GM21360 (cell line): Measurements from ENCODE around the gene NTN1.

Experiments
- ATAC-seq: cut with Tn5 transposase; IDR thresholded peaks from one replicate; pipeline ENCODE4 v1.9.1; 2021; ENCODE audit warnings: mild to moderate bottlenecking, moderate library complexity; ENCODE audit not compliant: unreplicated experiment

The NTN1 gene

DNA sequence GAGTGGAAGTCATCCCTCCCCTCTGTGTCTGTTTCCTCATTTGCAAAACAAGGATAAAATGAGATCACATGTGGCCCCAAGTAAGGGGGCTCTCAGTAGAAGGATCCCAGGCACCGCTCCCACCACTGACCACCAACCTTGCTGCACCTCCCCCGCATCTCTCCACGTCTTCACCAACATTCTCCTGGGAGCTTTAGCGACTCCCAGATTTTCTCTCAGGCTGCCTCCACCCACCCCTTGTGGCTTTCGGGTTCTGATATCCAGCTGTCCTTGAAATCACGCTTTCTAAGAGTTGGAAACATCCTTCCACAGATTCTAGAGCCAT is 16.4 kb upstream of the NTN1 start:
- no peak for ATAC-seq

DNA sequence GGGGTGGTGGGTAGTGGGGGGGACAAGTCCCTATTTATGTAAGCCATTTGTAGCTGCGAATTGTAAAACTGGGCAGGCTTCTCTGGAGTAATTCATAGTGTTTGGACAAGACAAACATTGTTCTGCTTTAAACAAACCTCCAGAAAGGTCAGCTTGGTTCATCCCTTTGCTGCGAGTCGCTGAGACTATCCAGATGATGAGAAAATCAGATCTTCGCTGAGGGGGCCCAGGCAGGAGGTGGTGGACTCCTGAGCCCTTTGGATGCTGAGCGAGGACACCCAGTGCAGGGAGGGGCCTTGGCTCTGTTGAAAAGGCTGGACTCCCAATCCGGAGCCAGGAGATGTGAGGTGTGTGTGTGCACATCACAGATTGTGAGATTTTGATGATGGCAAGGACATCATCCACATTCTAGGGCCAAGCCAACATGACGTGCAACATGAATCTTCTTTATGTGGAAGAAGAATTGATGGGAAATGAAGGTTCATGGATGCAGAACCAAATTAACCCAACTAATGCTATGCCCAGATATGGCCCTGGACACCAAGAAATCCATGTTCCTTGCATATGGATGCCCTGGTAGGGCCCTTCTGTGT is 15.0 kb upstream of the NTN1 start:
- no peak for ATAC-seq

DNA sequence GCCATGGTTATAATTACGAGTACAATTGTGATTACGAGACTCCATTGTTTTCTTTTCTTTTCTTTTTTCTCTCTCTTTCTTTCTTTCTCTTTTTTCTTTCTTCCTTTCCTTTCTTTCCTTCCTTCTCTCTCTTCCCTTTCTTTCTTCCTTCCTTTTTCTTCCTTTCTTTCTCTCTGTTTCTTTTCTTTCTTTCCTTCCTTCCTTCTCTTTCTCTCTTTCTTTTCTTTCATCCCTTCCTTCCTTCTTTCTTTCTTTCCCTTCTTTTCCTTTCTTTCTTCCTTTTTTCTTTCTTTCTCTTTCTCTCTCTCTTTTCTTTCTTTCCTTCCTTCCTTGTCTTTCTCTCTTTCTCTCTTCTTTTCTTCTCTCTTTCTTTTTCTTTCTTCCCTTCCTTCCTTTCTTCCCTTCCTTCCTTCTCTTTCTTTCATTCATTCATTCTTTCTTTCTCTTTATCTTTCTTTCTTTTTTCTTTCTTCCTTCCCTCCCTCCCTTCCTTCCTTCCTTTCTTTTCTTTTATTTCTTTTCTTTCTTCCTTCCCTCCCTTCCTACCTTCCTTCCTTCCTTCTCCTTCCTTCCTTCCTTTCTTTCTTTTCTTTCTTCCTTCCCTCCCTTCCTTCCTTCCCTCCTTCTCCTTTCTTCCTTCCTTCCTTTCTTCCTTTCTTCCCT is 14.1 kb upstream of the NTN1 start:
- no peak for ATAC-seq

DNA sequence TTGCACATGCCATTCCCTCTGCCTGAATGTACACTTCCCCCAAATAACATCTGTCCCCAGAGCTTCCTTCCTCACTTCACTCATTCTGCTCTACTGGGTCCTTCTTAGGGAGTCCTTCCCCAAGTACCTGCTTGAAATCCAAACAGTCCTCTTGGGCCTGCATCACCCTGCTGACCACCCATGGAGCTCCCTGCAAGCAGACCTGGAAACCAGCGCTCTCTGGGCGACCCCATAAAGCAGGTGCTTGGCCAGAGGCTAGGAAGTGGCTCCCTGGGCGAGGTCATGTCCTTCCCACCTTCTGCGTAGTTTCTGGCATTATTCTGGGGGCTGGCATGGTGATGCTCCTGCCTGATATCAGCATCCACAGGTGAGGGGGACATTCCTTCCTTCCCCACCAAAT is 12.2 kb upstream of the NTN1 start:
- no peak for ATAC-seq

DNA sequence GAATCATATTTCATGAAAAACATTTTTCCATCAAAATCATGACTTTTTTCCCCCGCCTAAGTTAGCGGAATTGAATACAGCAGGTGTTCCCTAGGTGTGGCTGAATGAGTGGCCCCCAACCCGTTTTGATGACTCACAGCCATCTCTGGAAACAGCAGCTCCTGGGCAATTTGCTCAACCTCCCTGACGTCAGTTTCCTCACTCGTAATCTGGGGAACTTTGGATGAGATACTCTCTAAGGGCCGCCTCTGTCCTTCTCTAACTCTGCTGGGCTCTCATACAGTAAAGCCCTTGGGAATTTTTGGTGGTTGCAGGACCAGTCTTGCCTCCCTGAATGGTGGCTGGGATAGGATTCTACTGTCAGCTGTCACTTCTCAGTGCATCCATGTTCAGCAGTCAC is 11.6 kb upstream of the NTN1 start:
- ATAC-seq: no peak

DNA sequence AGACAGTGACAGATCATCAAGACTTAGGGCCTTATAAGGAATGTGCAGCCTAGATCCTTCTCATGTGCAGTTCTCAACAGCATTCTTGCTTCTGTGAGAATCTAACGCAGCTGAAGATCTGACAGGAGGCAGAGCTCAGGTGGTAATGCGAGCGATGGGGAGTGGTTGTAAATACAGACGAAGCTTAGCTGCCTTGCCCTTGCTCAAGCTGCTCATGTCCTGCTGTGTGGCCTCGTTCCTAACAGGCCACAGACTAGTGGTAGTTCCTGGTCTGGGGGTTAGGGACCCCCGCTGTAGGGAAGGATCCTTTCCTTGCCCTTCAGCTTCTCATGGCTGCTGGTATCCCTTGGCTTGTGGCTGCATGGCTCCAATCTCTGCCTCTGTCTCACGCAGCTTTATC is 10.3 kb upstream of the NTN1 start:
- no peak for ATAC-seq

DNA sequence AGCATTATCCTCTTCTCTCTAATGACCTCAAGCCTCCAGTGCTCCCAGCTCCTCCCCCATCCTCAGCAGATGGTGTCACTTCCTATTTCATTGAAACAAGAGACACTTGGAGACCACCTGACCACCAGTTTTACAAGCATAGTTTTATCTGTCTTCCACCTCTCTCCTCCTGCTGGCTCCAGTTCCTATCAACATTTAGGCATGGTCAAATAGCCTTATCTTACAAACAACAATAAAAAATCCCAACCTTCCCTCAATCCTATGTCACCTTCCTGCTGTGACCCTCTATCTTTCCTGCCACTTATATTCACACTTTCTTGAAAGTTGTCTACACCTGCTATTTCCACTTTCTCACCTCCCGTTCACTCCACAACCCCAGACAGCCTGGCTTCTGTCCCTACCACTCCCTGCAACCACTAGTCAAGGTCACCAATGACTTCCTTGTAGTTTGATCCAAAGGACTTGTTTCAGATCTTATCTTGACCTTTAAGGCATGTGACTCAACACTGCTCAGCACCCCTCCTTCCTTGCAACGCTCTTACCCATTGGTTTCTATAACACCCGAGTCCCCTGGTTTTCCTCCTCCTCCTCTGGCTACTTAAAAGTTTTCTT is 4.3 kb upstream of the NTN1 start:
- no peak for ATAC-seq

DNA sequence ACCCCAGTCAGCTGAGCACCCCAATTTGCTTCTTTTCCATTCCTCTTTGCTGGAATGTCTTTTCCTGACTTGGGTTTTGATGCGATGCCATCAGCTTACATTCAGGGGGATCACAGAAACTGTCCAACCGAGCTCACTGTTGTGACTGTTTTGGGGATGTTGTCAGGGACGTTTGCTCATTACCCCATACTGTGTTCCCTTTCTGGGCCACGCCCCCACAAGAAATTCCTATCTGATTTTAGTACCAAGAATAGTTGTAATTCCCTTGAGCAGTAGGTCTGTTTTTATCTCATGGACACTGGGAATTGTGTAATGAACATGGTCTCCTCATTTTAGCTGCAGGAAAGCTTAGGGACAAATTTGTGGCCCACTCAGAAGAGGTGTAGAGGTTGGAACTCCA is 2.6 kb upstream of the NTN1 start:
- no peak for ATAC-seq

DNA sequence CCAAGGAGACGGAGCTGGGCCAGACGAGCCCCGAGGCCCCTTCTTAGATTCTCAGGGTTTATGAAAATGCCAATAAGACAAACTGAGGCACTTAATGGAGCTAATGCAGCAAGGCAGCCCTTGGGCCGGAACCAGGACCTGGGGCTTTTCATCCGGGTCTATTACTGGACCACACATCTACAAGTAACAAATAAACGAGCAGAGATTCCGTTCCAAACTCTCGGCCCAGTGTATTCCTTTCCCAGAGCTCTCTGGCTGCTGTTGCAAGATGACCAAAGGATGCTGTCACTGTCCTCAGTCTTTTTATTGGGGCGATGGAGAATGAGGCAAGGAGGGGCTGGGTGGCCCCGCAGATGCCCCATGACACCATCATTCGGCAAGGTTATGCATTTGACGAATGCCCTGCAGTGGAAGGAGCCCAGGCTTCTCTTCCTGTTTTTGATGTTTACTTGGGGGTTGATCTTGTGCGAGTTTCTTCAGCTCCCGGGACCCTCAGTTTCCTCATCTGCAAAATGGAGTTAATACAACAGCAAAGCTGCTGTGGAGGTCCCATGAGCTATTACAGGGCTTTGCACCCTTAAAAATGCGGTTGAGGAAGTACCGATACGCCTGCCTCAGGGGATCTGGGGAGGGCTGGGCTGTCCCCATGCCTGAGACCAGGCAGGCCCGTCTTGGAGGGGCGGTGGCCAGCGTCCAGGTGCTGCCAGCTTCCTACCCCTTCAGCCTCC is 1.1 kb upstream of the NTN1 start:
- no peak for ATAC-seq

DNA sequence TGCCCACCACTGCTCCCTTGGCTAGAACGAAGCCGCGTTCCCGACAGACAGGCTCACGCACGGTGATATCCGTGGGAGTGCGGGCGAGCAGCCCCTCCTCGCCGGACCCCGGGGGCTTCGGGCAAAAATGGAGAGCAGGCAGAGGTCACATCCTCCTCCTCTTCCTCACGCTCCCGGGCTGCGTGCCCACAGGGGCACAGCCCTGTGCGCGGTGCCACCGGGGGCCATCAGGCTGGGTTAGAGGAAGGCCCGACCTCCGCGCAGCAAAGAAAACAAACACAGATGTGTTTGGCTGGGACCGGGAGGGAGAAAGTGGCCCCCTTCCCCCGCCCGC is 519 bp upstream of the NTN1 start:
- no peak for ATAC-seq

DNA sequence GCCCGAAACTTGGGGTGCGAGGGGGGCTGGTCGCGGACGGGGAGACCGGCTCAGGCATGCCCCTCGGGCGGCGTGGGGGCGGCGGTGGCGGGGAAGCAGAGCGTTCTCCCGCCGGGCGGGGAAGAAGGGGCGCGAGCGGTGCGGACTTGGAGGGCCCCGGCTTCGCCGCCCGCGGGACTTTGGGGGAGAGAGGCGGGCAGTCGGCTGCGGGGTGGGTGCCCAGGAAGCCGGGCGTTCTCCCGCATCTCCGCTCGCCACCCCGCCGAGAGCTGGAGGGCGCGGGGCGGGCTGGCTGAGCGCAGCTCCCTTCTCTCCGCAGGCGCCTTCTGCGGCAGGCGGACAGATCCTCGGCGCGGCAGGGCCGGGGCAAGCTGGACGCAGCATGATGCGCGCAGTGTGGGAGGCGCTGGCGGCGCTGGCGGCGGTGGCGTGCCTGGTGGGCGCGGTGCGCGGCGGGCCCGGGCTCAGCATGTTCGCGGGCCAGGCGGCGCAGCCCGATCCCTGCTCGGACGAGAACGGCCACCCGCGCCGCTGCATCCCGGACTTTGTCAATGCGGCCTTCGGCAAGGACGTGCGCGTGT is 772 bp downstream of the NTN1 start:
- no peak for ATAC-seq

DNA sequence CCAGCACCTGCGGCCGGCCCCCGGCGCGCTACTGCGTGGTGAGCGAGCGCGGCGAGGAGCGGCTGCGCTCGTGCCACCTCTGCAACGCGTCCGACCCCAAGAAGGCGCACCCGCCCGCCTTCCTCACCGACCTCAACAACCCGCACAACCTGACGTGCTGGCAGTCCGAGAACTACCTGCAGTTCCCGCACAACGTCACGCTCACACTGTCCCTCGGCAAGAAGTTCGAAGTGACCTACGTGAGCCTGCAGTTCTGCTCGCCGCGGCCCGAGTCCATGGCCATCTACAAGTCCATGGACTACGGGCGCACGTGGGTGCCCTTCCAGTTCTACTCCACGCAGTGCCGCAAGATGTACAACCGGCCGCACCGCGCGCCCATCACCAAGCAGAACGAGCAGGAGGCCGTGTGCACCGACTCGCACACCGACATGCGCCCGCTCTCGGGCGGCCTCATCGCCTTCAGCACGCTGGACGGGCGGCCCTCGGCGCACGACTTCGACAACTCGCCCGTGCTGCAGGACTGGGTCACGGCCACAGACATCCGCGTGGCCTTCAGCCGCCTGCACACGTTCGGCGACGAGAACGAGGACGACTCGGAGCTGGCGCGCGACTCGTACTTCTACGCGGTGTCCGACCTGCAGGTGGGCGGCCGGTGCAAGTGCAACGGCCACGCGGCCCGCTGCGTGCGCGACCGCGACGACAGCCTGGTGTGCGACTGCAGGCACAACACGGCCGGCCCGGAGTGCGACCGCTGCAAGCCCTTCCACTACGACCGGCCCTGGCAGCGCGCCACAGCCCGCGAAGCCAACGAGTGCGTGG is 1.5 kb downstream of the NTN1 start:
- no peak for ATAC-seq

DNA sequence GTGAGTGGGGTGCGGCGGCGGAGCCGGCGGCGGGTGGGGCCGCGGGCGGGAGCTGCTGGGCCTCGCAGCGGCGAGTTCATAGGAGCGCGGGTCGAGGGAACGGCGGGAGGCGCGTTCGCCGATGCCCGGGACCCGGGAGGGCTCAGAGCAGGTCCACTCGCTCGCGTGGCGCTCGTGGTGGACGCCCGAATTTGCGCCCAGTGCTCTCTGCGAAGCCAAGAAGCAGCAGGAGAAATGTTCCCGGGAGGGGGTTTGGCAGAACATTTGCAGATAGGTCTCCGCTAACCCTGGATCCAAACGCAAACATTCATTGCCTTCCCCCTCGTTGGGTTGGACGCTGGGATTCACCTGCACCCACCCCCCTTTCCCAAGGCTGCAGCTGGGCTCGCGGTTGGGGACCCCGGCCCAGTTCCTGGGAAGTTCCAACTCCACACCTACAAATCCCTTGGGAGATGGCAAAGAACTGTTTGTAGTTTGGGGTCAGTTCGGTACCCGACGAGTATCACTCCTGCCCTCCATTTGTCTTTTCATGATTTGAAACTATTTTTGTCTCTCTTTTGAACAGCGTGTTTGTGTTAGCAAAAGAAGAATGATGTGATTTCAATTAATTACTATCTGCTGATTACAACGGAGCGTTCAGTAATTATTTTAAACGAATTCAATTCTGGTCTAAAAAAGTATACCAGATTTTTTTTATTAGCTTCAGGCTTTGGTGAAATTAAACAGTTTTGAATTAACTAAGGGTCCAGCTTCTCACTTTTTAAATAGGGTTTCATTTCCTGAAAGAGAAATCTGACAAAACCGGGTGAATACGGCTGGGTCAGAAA is 2.3 kb downstream of the NTN1 start:
- no peak for ATAC-seq

DNA sequence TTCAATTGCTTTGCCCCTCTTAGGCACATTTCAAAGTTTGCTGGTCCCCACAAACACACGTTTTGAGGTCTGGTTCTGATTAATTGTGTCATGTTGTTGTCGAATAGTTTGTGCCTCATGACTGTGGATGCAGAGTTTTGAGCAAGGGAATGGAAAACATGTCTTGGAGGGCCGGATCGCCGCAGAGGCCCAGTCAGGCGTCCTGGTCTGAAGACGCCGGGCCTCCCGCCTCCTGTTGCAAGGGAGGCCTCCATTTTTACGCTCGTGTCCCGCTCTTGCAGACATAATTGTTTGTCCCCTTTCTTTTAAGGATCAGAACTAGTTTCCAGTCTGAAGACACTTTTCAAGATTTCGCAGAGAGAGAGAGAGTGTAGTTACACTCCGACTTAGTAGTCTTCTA is 3.2 kb downstream of the NTN1 start:
- no peak for ATAC-seq

DNA sequence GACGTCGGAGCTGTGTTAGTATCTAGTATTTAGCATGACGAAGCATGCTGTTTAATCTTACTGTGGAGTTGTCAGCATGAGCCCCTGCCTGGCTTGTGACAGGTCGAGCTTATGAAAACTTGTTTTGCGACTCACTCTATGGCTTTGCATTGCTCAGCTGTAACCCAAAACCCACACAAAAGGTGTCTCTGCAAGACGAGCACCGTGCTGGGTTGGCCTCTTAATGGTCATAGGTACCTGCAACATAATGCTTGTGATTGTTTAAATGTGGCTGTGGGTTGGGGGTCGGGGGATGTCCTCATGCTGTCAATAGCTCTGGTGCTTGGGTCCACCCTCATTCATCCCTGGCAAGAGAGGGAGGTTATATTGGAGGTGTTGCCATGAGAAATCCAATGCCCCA is 5.4 kb downstream of the NTN1 start:
- ATAC-seq: no peak

DNA sequence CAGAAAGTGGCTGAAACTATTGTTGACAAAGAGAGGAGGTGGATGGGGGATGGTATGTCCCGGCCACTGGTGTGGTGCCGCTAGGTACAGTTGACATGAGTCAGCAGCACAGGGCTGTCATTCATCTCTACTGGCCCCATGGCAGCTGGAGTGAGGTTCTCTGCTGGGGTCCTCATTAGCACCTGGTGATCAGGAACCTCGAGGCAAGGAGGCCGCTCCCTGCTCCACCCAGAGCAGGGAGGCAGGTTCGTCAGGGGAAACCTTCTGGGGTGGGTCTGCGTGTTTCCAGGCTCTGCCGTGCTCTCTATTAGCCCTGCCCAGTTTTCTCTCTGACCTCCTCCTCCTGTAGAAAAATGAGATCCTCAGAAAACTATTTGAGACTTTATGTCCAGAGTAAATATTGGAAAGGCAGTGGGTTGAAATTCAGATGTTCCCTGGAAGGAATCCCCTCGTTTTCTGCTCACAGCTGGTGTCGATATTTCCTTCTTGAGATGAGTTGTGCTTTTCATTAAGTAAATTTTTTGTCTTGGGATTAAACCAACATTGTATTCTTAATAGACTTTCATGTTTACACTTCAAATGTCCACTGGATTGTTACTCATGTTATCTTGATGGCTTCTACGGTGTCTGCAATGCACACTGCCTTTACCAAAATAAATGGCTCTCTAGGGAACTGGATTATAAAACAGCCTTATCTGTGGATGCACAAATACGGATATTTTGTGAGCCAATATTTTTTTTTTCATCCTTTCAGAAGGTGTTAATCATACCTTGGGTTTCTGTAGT is 7.1 kb downstream of the NTN1 start:
- no peak for ATAC-seq

DNA sequence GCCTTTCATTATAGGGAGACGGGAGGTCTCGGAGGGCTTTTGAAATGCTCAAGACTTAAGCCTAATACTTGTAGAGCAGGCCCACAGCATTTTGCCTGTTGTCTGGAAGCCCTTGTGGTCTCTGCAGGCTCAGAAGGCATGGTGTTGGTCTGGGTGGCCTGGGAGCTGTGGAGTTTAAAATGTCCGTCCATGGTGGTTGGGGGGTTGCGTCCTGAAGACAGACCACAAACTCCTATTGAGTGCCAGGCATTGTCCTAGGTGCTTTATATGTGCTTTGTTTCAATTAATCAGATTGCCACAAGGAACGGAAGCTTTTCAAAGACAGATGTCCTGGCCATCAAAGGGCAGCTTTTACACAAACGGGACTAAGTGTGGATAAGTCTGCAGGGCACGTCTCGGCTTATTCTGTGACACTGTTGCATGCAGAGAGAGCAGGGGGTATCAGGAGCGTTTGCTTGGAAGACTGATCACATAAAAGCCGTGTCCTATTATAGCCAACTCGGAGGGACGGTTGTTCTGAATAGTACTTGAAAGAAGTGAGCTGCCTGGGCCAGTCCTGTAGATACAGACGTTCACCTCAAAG is 7.8 kb downstream of the NTN1 start:
- no peak for ATAC-seq

DNA sequence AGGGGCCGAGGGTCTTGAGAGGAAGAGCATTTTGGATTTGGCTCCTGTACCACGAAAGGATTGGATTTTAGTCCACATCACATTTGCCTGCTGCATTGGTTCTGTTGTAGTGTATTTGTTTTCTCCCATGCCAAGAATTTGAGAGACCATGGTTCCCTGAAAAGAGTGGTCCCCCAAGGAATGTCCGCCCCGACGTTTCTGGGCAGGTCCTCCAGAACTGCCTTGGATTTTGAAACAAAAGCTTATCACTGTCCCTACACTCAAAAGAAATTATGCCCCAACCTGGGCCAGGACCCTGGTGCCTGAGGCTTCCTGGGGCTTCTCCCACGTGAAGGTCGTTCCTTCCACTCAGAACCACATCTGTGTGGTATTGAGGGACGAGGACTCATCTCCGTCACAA is 10.8 kb downstream of the NTN1 start:
- ATAC-seq: no peak

DNA sequence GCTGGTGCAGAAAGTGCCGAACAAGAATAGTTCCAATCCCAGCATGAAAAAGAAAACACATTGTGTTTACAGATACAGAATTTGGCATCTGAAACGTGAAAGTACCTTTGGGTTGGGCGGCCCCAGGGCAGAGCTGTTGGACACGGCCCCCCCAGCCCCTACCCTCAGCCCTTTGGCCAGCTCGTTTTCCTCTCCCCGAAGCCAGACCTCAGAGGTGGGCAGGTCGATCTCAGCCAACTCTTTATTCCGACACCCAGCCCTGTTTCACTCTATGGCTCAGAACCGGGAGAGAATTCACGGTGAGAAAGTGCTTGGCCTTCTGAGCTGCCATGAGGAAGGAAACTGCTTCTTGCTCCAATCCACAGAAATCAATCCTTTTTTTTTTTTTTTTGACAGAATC is 11.3 kb downstream of the NTN1 start:
- no peak for ATAC-seq
